Effector memory CD4-positive, alpha-beta T cell (primary cell): Measurements from ENCODE around the gene PLD4.
"Not testable (repeated sequence)": the region's sequence is repeated elsewhere in the genome, so short reads cannot be mapped to it uniquely, and the experiment has no call there.

Source experiments
- DNase-seq, 3 donors: peaks; one replicate each; pipeline ENCODE4 v3.0.0-alpha.2; 2020
- H3K27ac ChIP-seq: 2 replicates; pipeline ENCODE4 v1.7.0; 2013; ENCODE audit warnings: mild to moderate bottlenecking, low read length, moderate library complexity; ENCODE audit not compliant: insufficient read depth, poor library complexity, severe bottlenecking
- H3K27me3 ChIP-seq: replicated peaks from 2 replicates; pipeline ENCODE4 v1.7.0; 2013; ENCODE audit warnings: mild to moderate bottlenecking, low read length; ENCODE audit not compliant: insufficient read depth, control insufficient read depth, poor library complexity, severe bottlenecking
- H3K36me3 ChIP-seq: 2 replicates; pipeline ENCODE4 v1.7.0; 2013; ENCODE audit warnings: mild to moderate bottlenecking, low read length, moderate library complexity; ENCODE audit not compliant: control insufficient read depth, insufficient read depth
- H3K4me1 ChIP-seq: 2 replicates; pipeline ENCODE4 v1.7.0; 2013; ENCODE audit warnings: low read length, mild to moderate bottlenecking; ENCODE audit not compliant: control insufficient read depth, insufficient read depth, poor library complexity, severe bottlenecking
- H3K4me3 ChIP-seq: 2 replicates; pipeline ENCODE4 v1.7.0; 2013; ENCODE audit warnings: low read length, low read depth, mild to moderate bottlenecking; ENCODE audit not compliant: insufficient read depth, poor library complexity, severe bottlenecking
- H3K9me3 ChIP-seq: 2 replicates; pipeline ENCODE4 v1.7.0; 2013; ENCODE audit warnings: mild to moderate bottlenecking, low read length, moderate library complexity; ENCODE audit not compliant: control insufficient read depth

PLD4 gene

DNA sequence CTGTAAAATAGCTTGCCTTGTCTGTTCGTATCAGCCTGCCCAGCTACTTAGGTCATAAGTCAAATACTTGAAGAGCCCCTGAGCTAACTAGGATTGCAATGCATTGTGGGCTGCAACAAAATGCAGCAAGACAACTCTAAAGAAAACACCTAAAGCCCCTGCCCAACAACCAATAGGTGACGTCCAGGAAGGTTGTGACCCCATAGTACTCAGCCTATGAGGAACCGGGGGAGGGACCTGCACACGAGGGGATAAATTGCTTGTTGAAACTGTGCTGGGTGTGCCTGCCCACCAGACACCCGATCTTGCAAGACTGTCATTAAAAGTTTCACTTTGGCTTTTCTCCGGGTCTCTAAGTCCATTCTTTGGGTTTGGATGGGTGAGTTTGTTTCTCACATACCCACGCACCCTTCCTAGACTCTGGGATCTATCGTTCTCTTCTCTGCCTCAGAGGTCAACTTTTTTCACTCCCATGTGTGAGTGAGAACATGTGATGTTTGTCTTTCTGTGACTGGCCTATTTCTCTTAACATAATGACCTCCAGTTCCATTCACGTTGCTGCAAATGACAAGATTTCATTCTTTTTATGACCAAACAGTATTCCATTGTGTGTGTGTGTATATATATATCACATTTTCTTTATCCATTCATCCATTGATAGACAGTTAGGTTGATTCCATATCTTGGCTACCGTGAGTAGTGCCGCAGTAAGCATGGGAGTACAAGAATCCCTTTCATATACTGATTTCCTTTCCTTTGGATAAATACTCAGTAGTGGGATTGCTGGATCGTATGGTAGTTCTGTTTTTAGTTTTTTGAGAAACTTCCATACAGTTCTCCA, 5.3 kb upstream of the PLD4 start:
- not testable (repeated sequence) for H3K4me3 ChIP-seq, H3K27me3 ChIP-seq, H3K9me3 ChIP-seq, H3K36me3 ChIP-seq, DNase-seq, H3K4me1 ChIP-seq, H3K27ac ChIP-seq

DNA sequence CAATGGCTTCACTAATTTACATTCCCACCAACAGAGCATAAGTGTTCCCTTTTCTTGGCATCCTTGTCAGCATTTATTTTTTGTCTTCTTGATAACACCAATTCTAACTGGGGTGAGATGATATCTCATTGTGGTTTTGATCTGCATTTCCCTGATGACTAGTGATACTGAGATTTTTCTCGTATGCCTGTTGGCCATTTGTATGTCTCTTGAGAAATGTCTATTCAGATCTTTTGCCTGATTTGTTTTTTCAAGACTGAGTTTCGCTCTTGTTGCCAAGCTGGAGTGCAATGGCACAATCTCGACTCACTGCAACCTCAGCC, 4.7 kb upstream of the PLD4 start:
- no peaks in the 10 kb centered on the region for H3K4me1 ChIP-seq
- DNase-seq: no peak
- H3K27ac ChIP-seq: no peak overlapping the region
- no peaks in the 10 kb centered on the region for H3K9me3 ChIP-seq
- no peak overlapping the region for H3K4me3 ChIP-seq
- peaks cover 5% of the 10 kb centered on the region for H3K27me3 ChIP-seq
- H3K36me3 ChIP-seq: no peaks in the 10 kb centered on the region

DNA sequence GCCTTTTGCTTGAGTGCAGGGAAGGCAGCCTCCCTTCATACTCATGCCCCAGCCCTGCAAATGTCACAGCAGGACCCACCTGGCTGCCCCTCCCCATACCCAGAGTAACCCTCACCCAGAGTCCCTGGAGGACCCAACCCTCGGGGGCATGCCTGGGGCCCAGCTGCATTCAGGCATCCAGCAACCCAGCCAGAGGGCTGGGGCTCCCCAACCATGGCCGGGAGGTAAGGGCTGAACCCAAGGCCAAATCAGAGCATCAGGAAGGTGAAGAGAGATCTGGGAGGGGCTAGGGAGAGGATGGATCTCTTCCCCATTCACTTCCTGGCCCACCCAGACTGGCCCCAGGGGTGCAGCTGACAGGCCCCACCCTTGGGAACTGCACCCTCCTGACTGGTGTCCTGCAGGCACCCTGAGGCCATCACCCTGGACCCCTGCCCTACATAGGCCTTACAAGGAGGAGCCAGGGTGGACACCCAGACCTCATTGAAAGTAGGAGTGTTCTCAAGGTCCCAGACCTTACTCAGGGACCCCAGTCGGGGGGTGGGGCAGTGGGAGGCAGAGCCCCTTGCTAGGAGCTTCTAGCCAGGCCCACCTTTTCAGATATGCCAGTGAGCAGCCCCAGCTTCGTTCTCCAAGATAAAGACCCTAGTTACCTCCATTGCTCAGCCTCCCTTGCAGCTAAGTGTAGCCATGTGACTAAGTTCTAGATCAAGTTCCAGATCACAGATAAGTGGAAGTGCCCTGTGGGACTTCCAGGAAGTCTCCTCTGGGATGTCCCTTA, 849 bp upstream of the PLD4 start:
- H3K36me3 ChIP-seq: no peaks in the 10 kb centered on the region
- peaks cover 8% of the 10 kb centered on the region for H3K27me3 ChIP-seq
- no peak overlapping the region for H3K4me3 ChIP-seq
- no peak for DNase-seq
- H3K4me1 ChIP-seq: no peaks in the 10 kb centered on the region
- no peaks in the 10 kb centered on the region for H3K9me3 ChIP-seq
- H3K27ac ChIP-seq: no peak overlapping the region

DNA sequence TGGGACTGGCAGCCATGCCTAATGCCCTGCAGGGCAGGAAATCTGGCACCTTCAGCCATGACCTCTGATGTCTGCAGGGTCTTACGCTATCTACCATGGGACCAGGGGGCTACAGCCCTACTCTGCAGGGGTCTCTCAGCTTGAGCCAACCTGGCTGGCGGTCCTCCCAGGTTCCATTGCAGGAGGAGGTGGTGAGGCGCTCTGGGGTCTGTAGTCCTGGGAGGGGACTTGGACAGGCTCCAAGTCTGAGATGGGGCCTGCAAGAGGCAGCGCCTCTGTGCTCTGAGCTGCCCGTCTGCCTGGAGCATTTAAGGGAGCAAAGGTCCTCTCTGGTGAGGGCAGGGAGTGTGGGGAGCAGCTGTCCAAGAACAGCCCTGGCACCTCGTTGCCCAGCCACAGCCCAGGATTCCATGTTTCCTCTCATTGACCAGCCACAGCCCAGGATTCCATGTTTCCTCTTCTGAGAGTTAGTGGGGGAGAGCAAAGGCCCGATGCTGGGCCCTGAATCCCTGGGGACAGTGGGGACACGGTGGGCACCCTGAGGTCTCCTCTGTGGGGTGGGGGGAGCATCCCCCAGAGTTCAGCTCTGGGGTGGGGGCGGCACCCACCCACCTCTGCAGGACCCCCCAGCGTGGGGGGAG, 655 bp downstream of the PLD4 start:
- Histone ChIP-seq H3K27me3 (peaks cover 8% of the 10 kb centered on the region), H3K4me1 (no peaks in the 10 kb centered on the region), H3K36me3 (no peaks in the 10 kb centered on the region), H3K9me3 (no peaks in the 10 kb centered on the region), H3K27ac (no peak overlapping the region), H3K4me3 (no peak overlapping the region)
- no peak for DNase-seq

DNA sequence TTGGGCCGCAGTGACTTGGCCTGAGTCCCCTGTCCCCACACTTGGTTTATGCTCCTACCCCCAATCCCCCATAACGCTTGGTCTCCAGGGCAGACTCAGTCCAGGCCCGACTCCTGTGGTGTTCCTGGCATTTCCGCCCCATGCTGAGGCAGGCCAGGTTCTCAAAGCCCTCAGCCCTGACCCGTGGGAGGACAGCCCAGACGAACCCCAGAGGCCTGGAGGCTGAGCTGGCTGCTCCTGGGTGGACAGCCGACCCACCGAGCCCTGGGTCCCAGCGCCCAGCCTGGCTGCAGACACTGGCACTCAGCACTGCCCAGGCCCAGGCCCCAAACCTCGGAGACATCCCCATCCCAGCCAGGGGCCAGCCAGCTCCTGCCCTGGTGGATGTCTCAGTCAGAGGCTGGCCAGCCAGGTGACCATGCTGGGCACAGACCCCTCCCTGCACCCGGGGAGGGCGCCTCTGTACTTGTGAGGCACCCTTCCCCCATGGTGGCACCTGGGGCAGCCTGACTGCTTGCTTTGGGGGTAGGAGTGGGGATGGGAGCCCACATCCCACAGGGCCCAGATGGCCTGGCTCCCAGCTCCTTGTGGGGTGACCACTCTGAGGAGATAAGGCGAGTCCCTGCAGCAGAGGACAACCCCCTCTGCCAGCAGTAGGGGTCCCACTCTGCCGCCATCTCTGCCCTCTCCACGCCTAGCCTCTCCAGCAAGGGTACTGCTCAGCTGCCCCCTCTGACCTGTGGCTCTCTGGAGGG, 1.4 kb downstream of the PLD4 start:
- no peaks in the 10 kb centered on the region for H3K4me1 ChIP-seq
- H3K27me3 ChIP-seq: peaks cover 8% of the 10 kb centered on the region

DNA sequence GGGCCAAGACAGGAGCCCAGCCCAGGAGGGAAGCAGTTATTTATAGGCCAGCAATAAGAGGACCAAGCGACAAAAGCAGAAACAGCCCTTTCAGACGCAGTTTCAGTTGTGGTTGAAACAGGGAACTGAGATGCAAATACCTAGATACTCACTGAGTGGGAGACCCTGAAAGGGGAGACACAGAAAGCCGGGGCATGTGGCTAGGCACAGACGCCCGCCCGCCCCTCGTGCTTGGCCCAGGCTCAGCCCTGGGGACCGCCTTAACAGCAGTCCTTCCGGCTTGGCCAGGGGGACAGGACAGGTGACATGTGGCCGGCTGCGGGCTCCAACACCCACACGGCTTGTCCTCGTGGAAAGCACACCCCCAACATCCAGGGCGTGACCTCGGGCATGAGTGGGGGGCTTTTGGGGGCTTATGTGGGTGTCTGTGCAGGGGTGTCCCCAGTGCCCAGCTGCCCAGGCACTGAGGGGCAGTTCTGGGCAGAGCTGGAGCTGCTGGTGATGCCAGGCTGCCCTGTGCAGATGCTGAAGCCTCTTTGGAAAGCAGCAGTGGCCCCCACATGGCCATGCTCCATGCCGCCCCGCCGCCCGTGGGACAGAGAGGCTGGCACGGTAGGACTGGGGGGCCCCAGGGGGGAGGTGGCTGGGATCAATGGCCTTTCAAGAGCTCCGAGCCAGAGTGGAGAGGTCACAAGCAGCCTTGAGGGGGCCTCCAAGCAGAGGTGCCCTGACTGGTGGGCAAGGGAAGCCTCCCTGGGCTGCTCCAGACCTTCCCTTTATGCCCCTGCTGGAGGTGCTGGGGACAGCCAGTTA, 2.1 kb downstream of the PLD4 start:
- no peaks in the 10 kb centered on the region for H3K9me3 ChIP-seq
- no peaks in the 10 kb centered on the region for H3K4me1 ChIP-seq
- no peaks in the 10 kb centered on the region for H3K36me3 ChIP-seq
- H3K27ac ChIP-seq: no peak overlapping the region
- DNase-seq: no peak
- peaks cover 8% of the 10 kb centered on the region for H3K27me3 ChIP-seq
- H3K4me3 ChIP-seq: no peak overlapping the region

More for the DNA sequence above, 1.4 kb downstream of the PLD4 start:
- Histone ChIP-seq H3K9me3 (no peaks in the 10 kb centered on the region), H3K4me3 (no peak overlapping the region), H3K27ac (no peak overlapping the region), H3K36me3 (no peaks in the 10 kb centered on the region)
- DNase-seq: no peak

DNA sequence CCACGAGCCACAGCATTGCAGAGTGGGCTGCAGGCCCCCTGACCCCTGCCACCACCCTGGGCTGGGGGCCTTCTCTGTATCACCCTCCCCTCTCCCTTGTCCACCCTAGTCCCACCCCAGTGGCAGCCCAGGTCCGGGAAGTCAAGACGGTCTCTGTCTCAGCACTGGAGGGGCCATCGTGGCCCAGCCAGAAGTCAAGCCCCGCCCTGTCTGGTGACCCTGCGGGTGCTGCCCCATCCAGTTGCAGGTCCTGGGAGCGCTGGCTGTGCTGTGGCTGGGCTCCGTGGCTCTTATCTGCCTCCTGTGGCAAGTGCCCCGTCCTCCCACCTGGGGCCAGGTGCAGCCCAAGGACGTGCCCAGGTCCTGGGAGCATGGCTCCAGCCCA, 2.7 kb downstream of the PLD4 start:
- no peak overlapping the region for H3K4me3 ChIP-seq
- no peak overlapping the region for H3K27ac ChIP-seq
- no peaks in the 10 kb centered on the region for H3K4me1 ChIP-seq
- H3K36me3 ChIP-seq: no peaks in the 10 kb centered on the region
- peaks cover 8% of the 10 kb centered on the region for H3K27me3 ChIP-seq
- no peak for DNase-seq
- H3K9me3 ChIP-seq: no peaks in the 10 kb centered on the region

DNA sequence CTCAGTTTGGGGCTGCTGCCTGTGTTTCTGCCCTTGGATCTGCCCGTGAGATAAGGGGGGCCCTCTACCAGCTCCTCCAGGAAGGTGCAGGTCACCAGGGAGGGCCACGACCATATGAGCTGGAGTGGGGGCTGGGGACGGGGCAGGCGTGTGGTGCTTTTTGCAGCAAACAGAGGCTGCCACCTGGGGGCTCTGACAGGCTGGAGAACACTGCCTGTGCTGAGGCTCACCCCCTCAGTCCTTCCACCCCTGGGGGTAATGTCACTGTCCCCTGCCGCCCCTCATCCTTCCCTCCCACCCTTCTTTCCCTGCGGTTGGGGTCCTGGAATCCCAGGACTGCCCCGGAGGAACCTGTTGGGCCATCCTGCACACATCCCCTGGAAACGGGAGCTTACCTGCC, 3.2 kb downstream of the PLD4 start:
- Histone ChIP-seq H3K9me3 (no peaks in the 10 kb centered on the region), H3K36me3 (no peaks in the 10 kb centered on the region), H3K4me3 (no peak overlapping the region), H3K27ac (no peak overlapping the region), H3K27me3 (peaks cover 8% of the 10 kb centered on the region), H3K4me1 (peaks cover 2% of the 10 kb centered on the region)
- DNase-seq: no peak

DNA sequence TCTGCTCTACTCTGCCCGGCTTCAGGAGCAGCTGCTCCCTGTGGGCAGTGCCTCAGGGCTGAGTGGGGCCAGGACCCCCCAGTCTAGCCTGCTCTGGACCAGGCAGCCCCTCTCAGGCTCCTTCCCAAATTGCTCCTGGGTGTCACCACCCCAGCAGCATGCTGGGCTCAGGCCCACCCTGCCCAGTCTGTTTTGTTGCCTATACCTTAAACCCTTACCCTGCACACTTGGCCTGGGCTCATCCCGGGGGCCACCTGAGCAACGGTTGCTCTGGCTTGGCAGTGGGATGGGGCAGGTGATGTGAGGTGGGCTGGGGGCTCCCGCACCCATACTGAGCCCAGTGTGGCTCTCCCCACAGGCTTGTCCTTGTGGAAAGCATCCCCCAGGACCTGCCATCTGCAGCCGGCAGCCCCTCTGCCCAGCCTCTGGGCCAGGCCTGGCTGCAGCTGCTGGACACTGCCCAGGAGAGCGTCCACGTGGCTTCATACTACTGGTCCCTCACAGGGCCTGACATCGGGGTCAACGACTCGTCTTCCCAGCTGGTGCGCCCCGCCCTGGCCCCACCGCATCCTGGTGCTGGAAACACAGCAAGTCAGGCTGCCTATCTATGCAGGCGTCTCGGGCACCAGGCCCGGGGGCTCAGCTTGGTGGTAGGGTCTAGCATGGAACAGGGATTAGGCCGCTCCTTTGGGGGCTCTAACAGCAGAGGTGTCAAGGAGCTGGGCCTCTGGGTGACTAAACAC, 3.9 kb downstream of the PLD4 start:
- Histone ChIP-seq H3K9me3 (no peaks in the 10 kb centered on the region), H3K27me3 (peaks cover 8% of the 10 kb centered on the region), H3K27ac (no peak overlapping the region), H3K36me3 (no peaks in the 10 kb centered on the region), H3K4me1 (peaks cover 5% of the 10 kb centered on the region), H3K4me3 (no peak overlapping the region)
- no peak for DNase-seq
